Fibroblast of lung (primary cell): ENCODE measurements around the gene PCDH10. TPM values are rescaled to one million over a fixed set of nuclear protein-coding genes. Genes with fewer than 3 reads are reported as not detected.

Experiments used
- DNase-seq, 2 donors: peaks; one replicate each; pipeline versions ENCODE4 v3.0.0 to v3.0.0-alpha.2; 2010; ENCODE audit warnings: low read depth in 2 of 2
- H2AFZ ChIP-seq: 2 replicates; pipeline ENCODE4 v1.5.1; 2012; ENCODE audit warnings: low read length, control low read depth, inconsistent platforms
- H3K27ac ChIP-seq: 2 replicates; pipeline ENCODE4 v1.5.1; 2011; ENCODE audit warnings: low read length, control low read depth; ENCODE audit not compliant: insufficient read depth
- H3K27me3 ChIP-seq: 2 replicates; pipeline ENCODE4 v1.5.1; 2011; ENCODE audit warnings: mild to moderate bottlenecking, low read length; ENCODE audit not compliant: control insufficient read depth, insufficient read depth
- H3K36me3 ChIP-seq: 2 replicates; pipeline ENCODE4 v1.5.1; 2011; ENCODE audit warnings: low read length; ENCODE audit not compliant: control insufficient read depth, insufficient read depth
- H3K4me1 ChIP-seq: 2 replicates; pipeline ENCODE4 v1.5.1; 2011; ENCODE audit warnings: low read length; ENCODE audit not compliant: control insufficient read depth, insufficient read depth; ENCODE audit errors: extremely low read depth
- H3K4me2 ChIP-seq: 2 replicates; pipeline ENCODE4 v1.5.1; 2011; ENCODE audit warnings: low read length, control low read depth; ENCODE audit not compliant: insufficient read depth; ENCODE audit errors: extremely low read depth
- H3K4me3 ChIP-seq, 4 experiments: fragments of 200-600 bp in 1 of 4; sonication (generic) in 1 of 4; replicated peaks in 1 of 4; 2 replicates each; pipeline ENCODE4 v1.5.1; 2011 to 2016; ENCODE audit warnings: low read length in 4 of 4, low read depth in 3 of 4, mild to moderate bottlenecking in 3 of 4, control low read depth in 2 of 4, inconsistent platforms in 1 of 4, mixed read lengths in 1 of 4; ENCODE audit not compliant: insufficient read depth in 1 of 4; ENCODE audit errors: control extremely low read depth in 1 of 4
- H3K79me2 ChIP-seq: 2 replicates; pipeline ENCODE4 v1.5.1; 2012; ENCODE audit warnings: mild to moderate bottlenecking, low read length, inconsistent platforms; ENCODE audit not compliant: control insufficient read depth, insufficient read depth
- H3K9ac ChIP-seq: 2 replicates; pipeline ENCODE4 v1.5.1; 2011; ENCODE audit warnings: mild to moderate bottlenecking, low read length, control low read depth; ENCODE audit not compliant: insufficient read depth
- H3K9me3 ChIP-seq: 2 replicates; pipeline ENCODE4 v1.5.1; 2012; ENCODE audit warnings: low read depth, low read length; ENCODE audit not compliant: control insufficient read depth, insufficient read depth
- H4K20me1 ChIP-seq: 2 replicates; pipeline ENCODE4 v1.5.1; 2011; ENCODE audit warnings: low read length; ENCODE audit not compliant: control insufficient read depth, insufficient read depth; ENCODE audit errors: extremely low read depth
- EZH2 ChIP-seq: IDR thresholded peaks from 2 replicates; pipeline ENCODE4 v1.5.1; 2012; ENCODE audit warnings: low read length, control low read depth, mild to moderate bottlenecking; ENCODE audit errors: missing control alignments
- polyA plus RNA-seq, 2 donors: library from polyadenylated mRNA; depleted of rRNA in 1 of 2; stranded (reverse) in 1 of 2; unstranded in 1 of 2; fragments of >200 nt; gene quantifications; 2 replicates each; pipeline ENCODE4 v1.2.1, GENCODE V29; 2011 to 2012; ENCODE audit warnings: missing spikeins in 1 of 2
- total RNA-seq: library from RNA; depleted of rRNA; stranded (reverse); fragments of >200 nt; gene quantifications from 2 replicates; pipeline ENCODE4 v1.2.1, GENCODE V29; 2014
- TF ChIP-seq, protein P1 (sequence below), 2 donors: IDR thresholded peaks in 1 of 2; conservative IDR thresholded peaks in 1 of 2; 1 replicate in 1 of 2; 2 replicates in 1 of 2; pipeline ENCODE4 v1.5.1; 2011 to 2012; ENCODE audit warnings: low read length in 2 of 2, control low read depth in 1 of 2, inconsistent platforms in 1 of 2, low read depth in 1 of 2, mild to moderate bottlenecking in 1 of 2

The PCDH10 gene
- total and polyA plus RNA-seq, 2 donors (not counting 1 experiment from before 2014, with no cell fraction given) = 0.66 to 2.0 TPM

DNA sequence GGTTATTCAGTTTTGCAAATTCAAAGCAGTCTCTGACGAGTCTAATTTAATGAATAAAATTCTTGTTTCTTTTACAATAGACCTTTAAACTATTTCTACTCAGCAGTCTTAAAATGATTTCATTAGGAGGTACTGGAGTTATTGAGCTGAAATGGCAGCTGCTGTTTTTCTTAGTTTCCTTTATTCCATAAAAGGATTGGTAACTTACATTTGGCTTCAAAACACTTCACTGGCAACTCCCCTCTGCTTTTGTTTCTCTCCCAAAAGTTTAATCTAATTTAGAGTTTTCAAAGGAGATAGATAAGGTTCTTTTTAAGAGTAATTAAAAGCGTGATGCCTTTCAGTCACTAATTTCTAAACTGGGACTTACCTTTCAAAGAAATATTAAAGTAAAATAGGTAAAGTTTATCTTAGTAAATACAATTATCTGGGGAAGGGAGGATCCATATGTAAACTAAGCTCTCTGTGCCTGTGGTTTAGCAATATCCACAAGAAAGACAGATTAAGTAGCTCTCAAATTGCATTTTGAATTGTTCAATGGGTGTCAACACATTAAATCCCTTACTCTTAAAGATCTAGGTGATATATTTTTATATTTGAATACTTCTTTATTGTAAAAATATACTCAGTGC, 17.1 kb upstream of the PCDH10 start:
- H2AFZ ChIP-seq = no peak overlapping the region
- DNase-seq = peak in 1 of 2 donors; percentile 6
- TF ChIP-seq, protein P1, sequence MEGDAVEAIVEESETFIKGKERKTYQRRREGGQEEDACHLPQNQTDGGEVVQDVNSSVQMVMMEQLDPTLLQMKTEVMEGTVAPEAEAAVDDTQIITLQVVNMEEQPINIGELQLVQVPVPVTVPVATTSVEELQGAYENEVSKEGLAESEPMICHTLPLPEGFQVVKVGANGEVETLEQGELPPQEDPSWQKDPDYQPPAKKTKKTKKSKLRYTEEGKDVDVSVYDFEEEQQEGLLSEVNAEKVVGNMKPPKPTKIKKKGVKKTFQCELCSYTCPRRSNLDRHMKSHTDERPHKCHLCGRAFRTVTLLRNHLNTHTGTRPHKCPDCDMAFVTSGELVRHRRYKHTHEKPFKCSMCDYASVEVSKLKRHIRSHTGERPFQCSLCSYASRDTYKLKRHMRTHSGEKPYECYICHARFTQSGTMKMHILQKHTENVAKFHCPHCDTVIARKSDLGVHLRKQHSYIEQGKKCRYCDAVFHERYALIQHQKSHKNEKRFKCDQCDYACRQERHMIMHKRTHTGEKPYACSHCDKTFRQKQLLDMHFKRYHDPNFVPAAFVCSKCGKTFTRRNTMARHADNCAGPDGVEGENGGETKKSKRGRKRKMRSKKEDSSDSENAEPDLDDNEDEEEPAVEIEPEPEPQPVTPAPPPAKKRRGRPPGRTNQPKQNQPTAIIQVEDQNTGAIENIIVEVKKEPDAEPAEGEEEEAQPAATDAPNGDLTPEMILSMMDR (conservative IDR thresholded peaks at IDR 0.05 in 1 of 2, IDR thresholded peaks at IDR 0.05 in 1 of 2; ENCODE audit: low read depth in 1 of 2, low read length in 2 of 2) = no peak
- no peak for TF ChIP-seq EZH2
- H3K4me2 ChIP-seq = no peak overlapping the region
- no peaks in the 10 kb centered on the region for H3K9me3 ChIP-seq
- H3K4me1 ChIP-seq = no peaks in the 10 kb centered on the region
- H3K4me3 ChIP-seq = no peak overlapping the region
- no peaks in the 10 kb centered on the region for H3K27me3 ChIP-seq
- no peak overlapping the region for H3K27ac ChIP-seq
- no peak overlapping the region for H3K9ac ChIP-seq
- H4K20me1 ChIP-seq = no peaks in the 10 kb centered on the region
- H3K36me3 ChIP-seq = no peaks in the 10 kb centered on the region
- H3K79me2 ChIP-seq = no peaks in the 10 kb centered on the region

DNA sequence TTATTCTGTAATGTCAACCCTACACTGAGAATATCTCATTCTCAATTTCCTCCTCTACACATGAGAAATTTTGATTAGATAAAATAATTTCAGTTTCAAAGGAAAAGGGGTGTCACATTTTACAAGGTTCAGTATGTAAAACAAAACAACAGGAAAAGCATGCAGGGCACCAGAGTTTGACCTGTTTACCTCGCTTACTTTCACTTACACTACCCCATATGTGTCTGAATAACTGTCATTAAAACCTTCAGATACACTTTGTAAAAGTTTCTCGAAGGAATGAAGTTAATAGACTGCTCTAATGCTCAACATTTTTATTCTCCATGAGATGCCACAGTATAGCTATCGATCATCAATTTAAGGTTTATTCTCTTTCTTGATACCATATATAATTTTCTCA, 12.3 kb upstream of the PCDH10 start:
- Histone ChIP-seq H3K27me3 (no peaks in the 10 kb centered on the region), H2AFZ (no peak overlapping the region), H3K27ac (no peak overlapping the region), H3K4me2 (no peak overlapping the region), H3K9me3 (no peaks in the 10 kb centered on the region), H3K36me3 (no peaks in the 10 kb centered on the region), H3K9ac (no peak overlapping the region), H4K20me1 (no peaks in the 10 kb centered on the region), H3K4me3 (no peak overlapping the region), H3K79me2 (no peaks in the 10 kb centered on the region), H3K4me1 (no peaks in the 10 kb centered on the region)
- no peak for DNase-seq
- TF ChIP-seq EZH2 = no peak
- TF ChIP-seq, protein P1 (conservative IDR thresholded peaks at IDR 0.05 in 1 of 2, IDR thresholded peaks at IDR 0.05 in 1 of 2; ENCODE audit: low read depth in 1 of 2, low read length in 2 of 2) = no peak

DNA sequence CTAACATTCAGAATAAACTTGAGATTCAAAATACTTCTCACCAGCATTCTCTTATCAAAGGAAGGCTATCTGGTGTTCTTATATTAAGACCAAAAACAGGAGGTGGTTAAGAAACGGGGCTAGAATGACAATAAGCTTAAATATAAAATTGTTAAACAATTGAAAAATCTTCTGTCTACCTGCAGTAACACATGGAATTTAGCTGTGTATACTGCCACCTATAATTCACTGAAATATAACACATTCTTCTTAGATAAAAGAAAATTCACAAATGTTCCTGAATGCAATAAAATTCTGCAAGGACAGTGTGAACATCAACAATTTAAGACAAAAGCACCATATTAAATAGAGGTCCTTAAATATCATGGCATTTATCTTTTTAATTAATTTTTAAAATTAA, 11.5 kb upstream of the PCDH10 start:
- no peak overlapping the region for H3K27ac ChIP-seq
- H4K20me1 ChIP-seq = no peaks in the 10 kb centered on the region
- no peak overlapping the region for H3K4me3 ChIP-seq
- no peaks in the 10 kb centered on the region for H3K79me2 ChIP-seq
- H3K9ac ChIP-seq = no peak overlapping the region
- H3K27me3 ChIP-seq = no peaks in the 10 kb centered on the region
- no peaks in the 10 kb centered on the region for H3K36me3 ChIP-seq
- H3K4me1 ChIP-seq = no peaks in the 10 kb centered on the region
- H3K9me3 ChIP-seq = no peaks in the 10 kb centered on the region
- DNase-seq = no peak
- no peak overlapping the region for H2AFZ ChIP-seq
- TF ChIP-seq, protein P1 (conservative IDR thresholded peaks at IDR 0.05 in 1 of 2, IDR thresholded peaks at IDR 0.05 in 1 of 2; ENCODE audit: low read depth in 1 of 2, low read length in 2 of 2) = no peak
- no peak for TF ChIP-seq EZH2
- no peak overlapping the region for H3K4me2 ChIP-seq
